BJ (cell line): ENCODE measurements around the gene CIB4. TPM values are rescaled to one million over a fixed set of nuclear protein-coding genes. Genes with fewer than 3 reads are reported as not detected.
"Not testable (repeated sequence)": the region's sequence is repeated elsewhere in the genome, so short reads cannot be mapped to it uniquely, and the experiment has no call there.

ENCODE experiments used
- CTCF ChIA-PET: fragments of 350-600 bp; formaldehyde crosslinking; extraction: SDS; loops from one replicate; lab custom pipeline; 2021; ENCODE audit warnings: antibody characterized with exemption, inconsistent platforms; lab: Yijun Ruan, JAX
- POLR2A ChIA-PET: fragments of 300-600 bp; sonication (Branson Sonifier 250); formaldehyde crosslinking; extraction: SDS; loops from one replicate; lab custom pipeline; 2021; ENCODE audit warnings: antibody characterized with exemption; lab: Charles Lee
- DNase-seq: peaks from one replicate; pipeline ENCODE4 v3.0.0-alpha.2; 2011; ENCODE audit warnings: low read depth
- H3K27me3 ChIP-seq: 2 replicates; pipeline ENCODE4 v1.6.0; 2011; ENCODE audit warnings: low read length; ENCODE audit not compliant: control insufficient read depth, insufficient read depth
- H3K36me3 ChIP-seq: 2 replicates; pipeline ENCODE4 v1.5.1; 2011; ENCODE audit warnings: low read length; ENCODE audit not compliant: control insufficient read depth, insufficient read depth
- H3K4me3 ChIP-seq: 2 replicates; pipeline ENCODE4 v1.5.1; 2011; ENCODE audit warnings: low read depth, mild to moderate bottlenecking, control low read depth, low read length
- CTCF ChIP-seq: IDR thresholded peaks from 2 replicates; pipeline ENCODE4 v1.5.1; 2011; ENCODE audit warnings: low read depth, mild to moderate bottlenecking, control low read depth, inconsistent platforms, low read length, moderate library complexity; ENCODE audit not compliant: insufficient read depth
- polyA plus RNA-seq: library from polyadenylated mRNA; depleted of rRNA; stranded (reverse); fragments of >200 nt; gene quantifications from 2 replicates; pipeline ENCODE4 v1.2.3, GENCODE V29; 2011

CIB4 gene
- polyA plus RNA-seq, 1 experiment = not detected

- Histone ChIP-seq H3K36me3 (no peaks in the 10 kb centered on the region), H3K4me3 (no peak overlapping the region), H3K27me3 (no peaks in the 10 kb centered on the region; the same call in 1 of the 2 replicates)
- no peak for DNase-seq
- TF ChIP-seq CTCF = no peak
- CTCF ChIA-PET = interaction anchor here (0.7 to 2.0 kb wide), 4 partner anchors 9 to 82 kb away, joined by 3 to 7 read pairs (median 4); no protein-coding TSS in a partner anchor
- POLR2A ChIA-PET = no interaction called here
Observed at GRCh38 chr2:26658691-26659346, 17.7 kb upstream of the CIB4 start.

DNA sequence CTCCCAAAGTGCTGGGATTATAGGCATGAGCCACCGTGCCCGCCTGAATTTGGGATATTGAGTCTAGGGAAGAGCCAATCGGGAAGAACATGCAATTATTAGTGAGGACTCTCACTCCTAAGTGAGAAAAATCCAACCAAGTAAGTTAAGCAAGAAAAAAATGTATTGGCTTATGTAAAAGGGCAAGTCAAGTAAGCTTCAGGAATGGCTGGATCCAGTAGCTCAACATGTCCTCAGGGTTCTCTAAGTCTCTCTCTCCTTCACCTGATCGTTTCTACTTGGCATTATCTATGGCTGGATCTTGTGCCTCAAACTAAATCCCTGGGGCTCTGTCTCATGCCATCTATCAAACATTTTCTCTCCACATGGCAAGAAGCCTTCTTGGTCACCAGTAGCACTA is 16.1 kb upstream of the CIB4 start:
- Histone ChIP-seq H3K36me3 (no peaks in the 10 kb centered on the region), H3K27me3 (no peaks in the 10 kb centered on the region; the same call in 1 of the 2 replicates), H3K4me3 (no peak overlapping the region)
- ChIA-PET POLR2A (no interaction called here), CTCF (no interaction called here)
- no peak for DNase-seq
- no peak for TF ChIP-seq CTCF

GRCh38 chr2:26655611-26656195 is 14.5 kb upstream of the CIB4 start:
- no peak for TF ChIP-seq CTCF
- no peak for DNase-seq
- H3K36me3 ChIP-seq = no peaks in the 10 kb centered on the region
- POLR2A ChIA-PET = no interaction called here
- H3K4me3 ChIP-seq = no peak overlapping the region
- CTCF ChIA-PET = no interaction called here
- H3K27me3 ChIP-seq = peaks cover 6% of the 10 kb centered on the region

DNA sequence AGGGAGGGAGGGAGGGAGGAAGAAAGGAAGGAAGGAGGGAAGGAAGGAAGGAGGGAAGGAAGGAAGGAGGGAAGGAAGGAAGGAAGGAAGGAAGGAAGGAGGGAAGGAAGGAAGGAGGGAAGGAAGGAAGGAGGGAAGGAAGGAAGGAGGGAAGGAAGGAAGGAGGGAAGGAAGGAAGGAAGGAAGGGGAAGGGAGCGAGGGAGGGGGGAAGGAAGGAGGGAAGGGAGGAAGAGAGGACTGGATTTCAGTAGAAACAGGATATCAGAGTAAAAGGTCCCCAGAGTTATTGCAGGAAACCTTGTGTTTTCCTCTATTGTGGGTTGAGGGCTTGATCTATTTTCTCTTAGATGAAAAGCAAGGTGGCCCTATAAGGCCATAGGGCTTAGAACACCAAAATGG is 14.0 kb upstream of the CIB4 start:
- POLR2A ChIA-PET, CTCF ChIA-PET, H3K36me3 ChIP-seq, H3K4me3 ChIP-seq, DNase-seq: not testable (repeated sequence)
- H3K27me3 ChIP-seq = peaks cover 11% of the 10 kb centered on the region

- POLR2A ChIA-PET = no interaction called here
- no peaks in the 10 kb centered on the region for H3K36me3 ChIP-seq
- CTCF ChIA-PET = interaction anchor here (0.6 to 0.7 kb wide), 2 partner anchors 49 to 448 kb away, joined by 3 to 4 read pairs; no protein-coding TSS in a partner anchor
- no peak for DNase-seq
- H3K4me3 ChIP-seq = no peak overlapping the region
- no peak for TF ChIP-seq CTCF
- peaks cover 16% of the 10 kb centered on the region for H3K27me3 ChIP-seq
Observed at GRCh38 chr2:26654061-26654340, 12.8 kb upstream of the CIB4 start.
